AG10803 (cell line): ENCODE data around the gene PCSK7.
A peak's percentile ranks its signal among the peaks of the same experiment; 100 is the strongest.

Experiments used
- DNase-seq: peaks from one replicate; pipeline ENCODE4 v3.0.0; 2010; ENCODE audit warnings: low read depth
- H3K4me3 ChIP-seq: 2 replicates; pipeline ENCODE4 v1.5.1; 2011; ENCODE audit warnings: mild to moderate bottlenecking, low read length, control low read depth
- CTCF ChIP-seq: conservative IDR thresholded peaks from 2 replicates; pipeline ENCODE4 v1.5.1; 2011; ENCODE audit warnings: mild to moderate bottlenecking, low read length, control low read depth, inconsistent platforms

PCSK7 gene

GRCh38 chr11:117198613-117199012 lies 33.3 kb downstream of the PCSK7 start:
- H3K4me3 ChIP-seq: peak overlapping the region; percentile 88
- no peak for DNase-seq

GRCh38 chr11:117197516-117198456 lies 34.1 kb downstream of the PCSK7 start:
- no peak for DNase-seq
- TF ChIP-seq CTCF: peak; percentile 45
- H3K4me3 ChIP-seq: peak overlapping the region; percentile 88

More at GRCh38 chr11:117198613-117199012, 33.3 kb downstream of the PCSK7 start:
- no peak for TF ChIP-seq CTCF

- H3K4me3 ChIP-seq: no peak overlapping the region
- TF ChIP-seq CTCF: no peak
- no peak for DNase-seq
These were observed 34.9 kb downstream of the PCSK7 start for GRCh38 chr11:117197006-117197405.

- H3K4me3 ChIP-seq: no peak overlapping the region
- DNase-seq: no peak
- no peak for TF ChIP-seq CTCF
These were observed 36.1 kb downstream of the PCSK7 start for GRCh38 chr11:117195761-117196160.

GRCh38 chr11:117195258-117195657 lies 36.6 kb downstream of the PCSK7 start:
- no peak for DNase-seq
- no peak overlapping the region for H3K4me3 ChIP-seq
- no peak for TF ChIP-seq CTCF

GRCh38 chr11:117194267-117194666 lies 37.6 kb downstream of the PCSK7 start:
- TF ChIP-seq CTCF: no peak

More at GRCh38 chr11:117194267-117194666, 37.6 kb downstream of the PCSK7 start:
- no peak overlapping the region for H3K4me3 ChIP-seq
- no peak for DNase-seq
